Measurements from ENCODE around the gene ATF7IP.
A peak's percentile ranks its signal among the peaks of the same experiment; 100 is the strongest.

ATF7IP gene

GRCh38 chr12:14510574-14510973 is 145.1 kb downstream of the ATF7IP start:
- no peak for DNase-seq

GRCh38 chr12:14514154-14514842 is 148.8 kb downstream of the ATF7IP start:
- peak in 1 of 2 donors; percentile 14 for DNase-seq

DNA sequence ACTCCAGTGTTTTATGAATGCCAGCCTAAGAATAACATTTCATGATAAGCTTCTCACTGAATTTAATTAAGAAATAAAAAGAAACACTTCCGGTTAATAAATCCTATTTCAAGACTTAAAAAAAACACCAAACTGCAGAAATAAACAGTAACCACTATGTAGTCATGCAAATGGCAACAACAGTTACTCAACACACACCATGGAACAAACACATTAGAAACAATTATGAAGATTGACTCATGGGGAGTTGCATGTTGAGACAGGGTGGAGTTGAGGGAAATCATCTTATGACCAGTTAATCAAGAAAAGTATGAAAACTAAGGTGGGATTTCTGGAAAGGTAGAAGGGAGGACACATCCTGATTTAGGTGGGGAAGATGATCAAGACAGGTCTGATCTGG is 149.5 kb downstream of the ATF7IP start:
- DNase-seq = no peak

GRCh38 chr12:14521822-14522221 is 156.3 kb downstream of the ATF7IP start:
- no peak for DNase-seq

DNA sequence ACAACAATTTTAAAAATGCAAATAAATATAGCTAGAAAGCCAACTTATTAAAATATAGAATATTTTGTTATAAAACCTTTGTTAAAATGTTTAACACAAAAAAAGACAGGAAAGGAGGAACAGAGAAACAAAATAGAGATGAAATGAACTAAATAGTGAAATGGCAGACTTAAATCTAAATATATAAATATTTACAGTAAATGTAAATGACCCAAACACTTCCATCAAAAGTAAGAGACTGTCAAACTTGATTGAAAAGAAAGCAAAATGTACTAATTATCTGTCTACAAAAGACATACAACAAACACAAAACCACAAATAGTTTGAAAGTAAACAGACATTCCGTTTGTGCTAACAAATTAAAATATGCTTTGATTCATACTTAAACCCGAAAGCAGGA is 160.5 kb downstream of the ATF7IP start:
- DNase-seq = no peak

DNA sequence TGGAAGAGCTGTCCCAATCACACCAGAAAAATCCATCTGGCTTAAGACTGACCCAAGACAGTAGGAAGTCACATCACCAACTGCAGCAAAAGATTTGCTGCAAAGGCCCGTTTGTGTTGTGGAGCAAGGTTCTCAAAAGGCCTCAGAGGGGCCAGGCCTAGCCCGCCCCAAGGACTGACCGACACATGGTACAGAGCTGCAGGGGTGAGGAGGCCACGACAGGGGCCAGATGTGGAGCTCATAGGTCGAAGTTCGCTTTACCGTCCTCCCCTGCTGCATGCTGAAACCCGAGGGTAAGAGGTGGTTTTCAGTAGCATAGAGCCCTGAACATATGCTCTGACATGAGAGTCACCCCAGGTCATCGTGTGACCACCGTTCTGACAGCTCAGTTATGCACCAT is 166.7 kb downstream of the ATF7IP start:
- no peak for DNase-seq

DNA sequence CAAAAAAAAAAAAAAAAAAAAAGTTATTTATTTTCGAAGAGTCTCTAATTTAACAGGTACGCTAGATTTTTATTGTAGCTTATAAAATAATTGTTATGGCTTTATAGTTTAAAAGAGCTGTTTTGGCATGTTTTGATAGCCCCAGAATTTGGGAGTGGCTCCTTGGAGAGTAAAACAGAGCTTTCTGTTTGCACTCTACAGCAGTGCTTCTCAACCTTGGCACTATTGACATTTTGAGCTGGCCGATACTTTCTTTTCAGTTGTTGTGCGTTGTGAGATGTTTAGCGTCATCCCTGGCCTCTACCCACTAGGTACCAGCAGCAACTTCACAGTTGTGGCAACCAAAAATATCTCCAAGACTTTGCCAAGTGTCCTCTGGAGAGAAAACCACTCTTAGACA is 171.6 kb downstream of the ATF7IP start:
- no peak for DNase-seq

DNA sequence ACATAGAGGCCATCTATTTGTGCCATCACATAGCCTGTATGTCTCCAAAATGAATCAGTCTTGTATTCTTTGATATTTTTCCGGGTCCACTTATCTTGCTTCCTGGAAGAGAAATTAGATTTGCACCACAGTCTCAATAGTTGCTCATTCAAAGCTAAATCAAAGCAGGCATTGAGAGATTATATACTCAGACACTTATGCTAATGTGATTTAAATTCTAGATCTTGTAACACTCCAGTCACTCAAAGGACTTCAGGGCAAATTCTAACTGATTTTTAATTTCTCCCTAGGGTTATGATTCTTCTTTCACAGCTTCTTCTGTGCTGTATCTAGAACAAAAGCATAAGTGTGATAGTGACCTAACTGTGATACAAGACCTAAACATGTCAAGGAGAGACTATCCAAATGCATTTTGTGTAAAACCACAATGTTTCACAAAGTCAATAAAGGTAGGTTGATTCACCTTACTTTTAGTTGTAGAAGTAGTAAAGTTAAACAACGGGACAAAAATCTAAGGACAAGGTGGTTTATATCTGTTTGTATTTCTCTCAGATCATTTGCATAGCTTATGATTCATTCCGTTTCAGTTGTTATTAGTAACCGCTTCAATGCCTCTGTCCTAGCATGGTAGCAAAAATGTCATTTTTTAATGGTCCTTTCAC is 175.4 kb downstream of the ATF7IP start:
- DNase-seq = no peak

DNA sequence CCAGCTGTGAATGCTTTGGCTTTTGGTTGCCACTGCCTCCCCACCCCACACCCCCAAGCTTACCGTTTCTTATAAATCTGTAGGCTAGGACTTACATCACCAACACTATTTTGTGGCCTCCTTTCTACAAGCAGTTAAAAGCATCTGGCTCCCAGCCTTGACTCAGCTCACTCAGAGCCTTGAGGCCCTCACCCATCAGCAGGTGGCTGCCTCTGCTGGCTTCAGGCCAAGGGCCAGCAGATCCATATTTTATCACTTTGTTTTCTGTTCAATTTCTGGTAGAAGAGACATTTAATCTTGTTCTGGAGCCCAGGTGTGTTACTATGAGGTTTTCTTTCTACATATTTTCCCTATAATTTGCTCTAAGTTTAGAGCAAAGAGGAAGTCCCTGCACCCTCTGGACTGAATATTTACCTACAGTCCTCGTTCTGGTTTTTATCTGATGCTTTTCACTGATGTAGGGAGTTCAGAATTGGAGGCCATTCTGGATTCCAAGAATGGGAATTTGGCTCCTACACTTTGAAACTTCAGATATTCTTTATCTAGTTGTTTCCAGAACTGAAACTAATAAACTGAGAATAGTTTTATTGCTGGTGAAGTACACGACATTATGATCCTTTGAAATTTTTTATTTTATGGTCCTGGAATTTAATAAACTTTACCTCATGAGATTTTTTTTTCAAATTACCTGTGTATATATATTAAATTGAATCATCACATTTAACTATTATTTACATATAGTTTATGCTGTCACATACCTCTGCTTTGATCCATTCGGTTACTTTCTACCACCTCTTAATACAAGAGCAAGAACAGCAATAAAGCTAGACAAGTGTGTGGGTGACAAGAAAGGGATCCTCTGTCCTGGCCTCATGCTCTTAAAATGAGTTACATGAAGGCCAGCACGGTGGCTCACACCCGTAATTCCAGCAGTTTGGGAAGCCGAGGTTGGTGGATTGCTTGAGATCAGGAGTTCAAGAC is 180.0 kb downstream of the ATF7IP start:
- DNase-seq = no peak

GRCh38 chr12:14547571-14547970 is 182.1 kb downstream of the ATF7IP start:
- no peak for DNase-seq

- DNase-seq = no peak
Observed at GRCh38 chr12:14548609-14549008, 183.1 kb downstream of the ATF7IP start.
